Fibroblast of upper back skin (primary cell): ENCODE measurements around the gene VEGFB.
"Not testable (repeated sequence)": the region's sequence is repeated elsewhere in the genome, so short reads cannot be mapped to it uniquely, and the experiment has no call there.

Source experiments
- DNase-seq: peaks from one replicate; pipeline ENCODE4 v3.0.0-alpha.2; 2013

VEGFB gene

GRCh38 chr11:64232182-64232966 lies 2.0 kb upstream of the VEGFB start:
- no peak for DNase-seq

DNA sequence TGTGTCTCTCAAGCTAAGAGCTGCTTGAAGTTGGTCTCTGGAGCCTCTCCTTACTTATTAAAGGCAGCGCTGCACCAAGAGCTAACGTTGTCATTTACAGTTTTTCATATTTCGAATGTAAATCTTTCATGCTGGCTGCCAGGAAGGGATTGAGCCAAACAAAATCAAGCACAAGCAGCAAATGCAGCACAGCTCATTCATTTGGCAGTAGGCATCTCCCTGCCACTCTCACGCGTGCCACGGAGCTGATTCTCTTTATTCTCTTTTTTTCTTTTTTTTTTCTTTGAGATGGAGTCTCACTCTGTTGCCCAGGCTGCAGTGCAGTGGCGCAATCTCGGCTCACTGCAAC lies 1.4 kb upstream of the VEGFB start:
- DNase-seq, result no peak

- DNase-seq, result no peak
Measured at GRCh38 chr11:64234647-64235379, 429 bp downstream of the VEGFB start.

GRCh38 chr11:64235437-64236161 lies 1.2 kb downstream of the VEGFB start:
- DNase-seq, result no peak

DNA sequence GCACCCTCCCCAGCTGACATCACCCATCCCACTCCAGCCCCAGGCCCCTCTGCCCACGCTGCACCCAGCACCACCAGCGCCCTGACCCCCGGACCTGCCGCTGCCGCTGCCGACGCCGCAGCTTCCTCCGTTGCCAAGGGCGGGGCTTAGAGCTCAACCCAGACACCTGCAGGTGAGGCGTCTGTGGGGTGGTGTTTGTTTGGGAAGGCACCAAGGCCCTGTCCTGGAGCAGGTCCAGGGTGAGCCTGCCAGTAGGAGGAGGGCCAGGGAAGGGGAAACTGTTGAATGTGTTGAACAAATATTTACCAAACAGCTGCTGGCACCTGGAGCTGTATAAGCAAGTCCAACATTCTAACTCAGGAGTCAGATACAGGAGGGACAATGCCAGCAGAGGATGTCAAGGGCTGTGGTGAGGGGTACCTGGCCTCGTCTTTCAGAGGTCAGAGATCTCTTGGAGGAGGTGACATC lies 3.1 kb downstream of the VEGFB start:
- DNase-seq, result no peak

- no peak for DNase-seq
Measured at GRCh38 chr11:64238076-64238475, 3.7 kb downstream of the VEGFB start.

GRCh38 chr11:64238999-64239398 lies 4.6 kb downstream of the VEGFB start:
- DNase-seq, result no peak

DNA sequence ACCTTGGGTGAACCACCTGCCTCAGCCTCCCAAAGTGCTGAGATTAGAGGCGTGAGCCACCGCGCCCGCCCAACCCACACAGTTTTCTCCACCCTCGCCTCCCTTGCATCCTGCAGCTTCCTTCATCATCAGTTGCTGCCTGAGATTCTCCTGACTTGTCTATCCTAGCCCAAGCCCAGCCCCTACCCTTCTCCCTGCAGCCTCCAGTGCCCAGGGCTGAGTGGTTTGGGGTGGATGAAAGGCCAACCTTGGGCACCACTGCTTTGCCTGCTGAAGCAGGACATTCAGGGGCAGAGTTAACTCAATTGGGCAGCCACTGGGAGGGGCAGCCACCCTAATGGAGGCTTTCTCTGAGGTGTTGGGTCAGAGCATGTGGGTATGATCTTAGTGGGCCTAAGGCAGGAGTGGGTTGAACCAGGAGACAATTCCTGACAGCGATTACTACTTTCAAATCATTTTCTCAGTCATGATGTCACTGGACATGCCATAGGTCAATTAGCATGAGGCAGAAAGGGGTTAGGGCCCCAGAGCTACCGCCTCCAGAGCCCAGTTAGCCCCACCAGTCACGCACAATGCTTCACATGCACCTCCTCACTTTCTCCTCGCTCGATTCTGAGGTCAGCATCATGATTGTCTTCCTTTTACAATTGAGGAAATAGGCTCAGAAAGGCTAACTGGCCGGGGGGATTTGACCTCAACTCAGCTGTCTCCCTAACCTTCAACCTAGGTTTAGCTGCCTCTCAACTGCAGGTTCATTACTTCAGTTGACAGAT lies 5.5 kb downstream of the VEGFB start:
- DNase-seq, result no peak

GRCh38 chr11:64240435-64241240 lies 6.3 kb downstream of the VEGFB start, which contains the start of gene FKBP2:
TSS of gene FKBP2 (plus strand) at chr11:64241095. CDS start at chr11:64242388, 1,293 bp downstream.
- DNase-seq, result peak; percentile 97

- DNase-seq, result peak; percentile 99
Measured at GRCh38 chr11:64241241-64241490, 6.8 kb downstream of the VEGFB start.

DNA sequence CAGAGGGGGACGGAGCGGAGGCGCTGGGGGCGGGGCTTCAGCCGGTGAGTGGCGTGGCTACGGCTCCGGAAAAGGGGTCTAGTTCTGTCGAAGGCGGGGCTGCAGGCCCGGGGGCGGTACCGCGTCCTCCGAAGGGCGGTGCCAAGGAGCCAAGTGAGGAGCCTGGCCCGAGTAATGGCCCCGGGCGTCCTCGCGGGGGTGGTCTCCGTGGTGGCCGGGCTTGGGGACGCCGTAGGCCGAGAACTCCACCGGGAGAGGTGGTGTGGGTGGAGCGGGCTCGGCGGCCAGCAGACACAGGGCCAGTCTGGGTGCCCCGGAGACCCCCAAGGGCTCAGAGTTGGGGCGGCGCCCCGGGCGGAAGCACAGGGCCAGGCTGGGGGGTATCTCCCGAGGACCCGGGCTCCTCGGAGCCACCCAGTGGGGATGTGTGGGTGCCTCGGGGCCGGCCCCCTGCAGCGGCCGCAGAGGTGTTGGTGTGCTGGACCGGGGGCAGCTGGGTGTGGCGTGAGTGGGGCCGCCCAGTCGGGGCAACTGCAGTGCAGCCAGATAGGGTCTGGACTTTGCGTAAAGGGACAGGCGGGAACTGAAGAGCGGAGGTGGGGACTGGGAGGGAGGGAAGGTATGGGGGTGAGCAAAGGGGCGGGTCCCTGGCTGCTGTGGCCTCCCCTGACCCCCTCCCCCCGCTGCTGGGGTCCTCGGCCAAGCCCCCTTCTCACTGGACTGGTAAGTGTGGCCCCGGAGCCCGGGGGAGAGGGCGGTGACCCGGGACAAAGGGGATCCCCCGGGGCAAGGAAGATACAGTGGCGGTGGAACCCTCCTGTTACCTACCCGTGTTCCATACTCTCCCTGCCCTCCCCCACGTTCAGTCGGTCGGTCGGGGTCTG lies 7.3 kb downstream of the VEGFB start:
- DNase-seq, result no peak

DNA sequence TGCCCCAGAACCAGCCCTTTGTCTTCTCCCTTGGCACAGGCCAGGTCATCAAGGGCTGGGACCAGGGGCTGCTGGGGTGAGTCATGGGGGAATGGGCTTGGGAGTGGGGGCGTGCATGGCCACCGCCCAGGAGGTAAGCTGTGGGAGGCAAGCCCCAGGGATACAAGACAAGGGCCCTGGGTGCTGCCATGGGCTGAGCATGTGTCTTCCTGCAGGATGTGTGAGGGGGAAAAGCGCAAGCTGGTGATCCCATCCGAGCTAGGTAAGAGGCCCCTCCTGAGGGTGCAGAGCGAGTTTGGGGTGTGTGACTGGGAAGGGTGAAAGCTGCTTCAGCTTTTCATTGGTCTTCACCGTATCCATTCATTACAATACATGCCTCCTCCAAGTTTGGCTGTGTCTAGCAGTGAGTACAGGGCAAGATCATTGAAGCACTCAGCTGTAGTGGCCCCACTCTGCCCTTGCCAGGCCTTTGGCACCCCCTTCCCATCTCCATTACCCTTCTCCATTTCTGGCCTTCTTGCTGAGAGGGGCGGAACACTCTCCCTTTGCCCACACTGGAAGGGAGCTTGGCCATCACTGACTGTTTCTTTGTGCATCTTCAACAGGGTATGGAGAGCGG lies 9.0 kb downstream of the VEGFB start:
- no peak for DNase-seq

GRCh38 chr11:64244107-64244506 lies 9.7 kb downstream of the VEGFB start:
- no peak for DNase-seq

GRCh38 chr11:64244966-64245365 lies 10.6 kb downstream of the VEGFB start:
- DNase-seq, result no peak

- no peak for DNase-seq
Measured at GRCh38 chr11:64245401-64245796, 11.0 kb downstream of the VEGFB start.

- DNase-seq, result peak; percentile 94
Measured at GRCh38 chr11:64245797-64246620, 11.6 kb downstream of the VEGFB start.

DNA sequence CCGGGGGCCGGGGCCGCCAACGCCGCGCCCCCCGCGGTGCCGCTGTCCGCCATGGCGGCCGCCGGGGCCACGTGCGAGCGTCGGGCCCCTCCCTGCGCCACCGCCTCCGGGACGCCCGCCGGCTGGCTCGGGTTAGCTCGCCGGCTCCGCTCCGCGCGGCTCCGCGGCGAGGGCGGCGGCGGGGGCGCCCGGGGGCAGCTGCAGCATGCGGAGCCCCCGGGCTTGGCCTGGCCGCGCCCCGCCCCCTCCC lies 12.2 kb downstream of the VEGFB start:
- DNase-seq, result not testable (repeated sequence)

GRCh38 chr11:64246871-64247728 lies 12.7 kb downstream of the VEGFB start, which contains the start of gene PPP1R14B:
TSS of gene PPP1R14B (minus strand) at chr11:64246943. CDS start at chr11:64246673, 270 bp downstream.
- DNase-seq, result peak; percentile 87
